GM21360 (cell line): ENCODE measurements around the gene DPH7.
"Not testable (repeated sequence)": the region's sequence is repeated elsewhere in the genome, so short reads cannot be mapped to it uniquely, and the experiment has no call there.

Experiments
- ATAC-seq: cut with Tn5 transposase; IDR thresholded peaks from one replicate; pipeline ENCODE4 v1.9.1; 2021; ENCODE audit warnings: mild to moderate bottlenecking, moderate library complexity; ENCODE audit not compliant: unreplicated experiment

DPH7 gene

GRCh38 chr9:137550958-137551263, 27.8 kb downstream of the DPH7 start:
- not testable (repeated sequence) for ATAC-seq

GRCh38 chr9:137550231-137550621, 28.5 kb downstream of the DPH7 start, which contains the start of gene PNPLA7:
Gene PNPLA7, minus strand, starts transcription at chr9:137550402. Its CDS starts 205 bp downstream, at chr9:137550197.
- ATAC-seq = no peak

DNA sequence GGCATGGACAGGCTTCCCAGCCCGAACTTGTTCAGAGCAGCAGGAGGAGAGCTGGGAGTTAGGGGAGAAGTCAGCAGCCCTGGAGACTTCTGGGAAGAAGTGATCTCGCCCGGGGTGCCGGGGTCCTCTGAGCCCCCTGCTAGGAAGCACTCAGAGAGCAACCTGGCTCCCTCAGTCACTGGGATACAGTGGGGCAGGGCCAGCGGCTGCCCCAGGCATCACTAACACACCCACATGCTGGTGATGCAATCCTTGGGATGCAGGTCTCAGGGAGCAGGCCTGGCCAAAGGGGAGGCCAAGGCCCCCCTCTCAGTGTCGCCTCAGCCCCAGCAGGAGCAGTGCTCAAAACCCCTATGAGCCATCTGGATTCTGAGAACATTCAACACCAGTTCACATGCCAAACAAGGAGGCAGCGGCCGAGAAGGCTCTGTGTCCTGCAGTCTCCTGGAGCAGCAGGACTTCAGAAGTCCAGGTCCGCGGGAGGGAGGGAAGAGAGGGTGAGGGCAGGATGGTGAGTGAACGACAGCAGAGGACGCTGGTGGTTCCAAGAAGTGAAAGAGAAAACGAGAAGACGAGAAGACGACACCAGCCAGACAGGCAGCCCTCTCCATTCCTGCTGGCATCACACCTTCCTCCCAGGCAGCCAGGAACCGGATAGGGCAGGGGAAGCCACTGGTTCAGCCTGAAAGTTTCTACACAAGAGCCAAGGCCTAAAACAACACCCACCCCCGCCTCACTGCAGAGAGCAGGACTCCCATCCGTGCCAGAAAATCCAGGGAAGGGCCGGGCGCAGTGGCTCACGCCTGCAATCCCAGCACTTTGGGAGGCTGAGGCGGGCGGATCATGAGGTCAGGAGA, 30.8 kb downstream of the DPH7 start:
- ATAC-seq = no peak

GRCh38 chr9:137545123-137545522, 33.6 kb downstream of the DPH7 start:
- no peak for ATAC-seq

GRCh38 chr9:137544176-137544760, 34.5 kb downstream of the DPH7 start:
- no peak for ATAC-seq

DNA sequence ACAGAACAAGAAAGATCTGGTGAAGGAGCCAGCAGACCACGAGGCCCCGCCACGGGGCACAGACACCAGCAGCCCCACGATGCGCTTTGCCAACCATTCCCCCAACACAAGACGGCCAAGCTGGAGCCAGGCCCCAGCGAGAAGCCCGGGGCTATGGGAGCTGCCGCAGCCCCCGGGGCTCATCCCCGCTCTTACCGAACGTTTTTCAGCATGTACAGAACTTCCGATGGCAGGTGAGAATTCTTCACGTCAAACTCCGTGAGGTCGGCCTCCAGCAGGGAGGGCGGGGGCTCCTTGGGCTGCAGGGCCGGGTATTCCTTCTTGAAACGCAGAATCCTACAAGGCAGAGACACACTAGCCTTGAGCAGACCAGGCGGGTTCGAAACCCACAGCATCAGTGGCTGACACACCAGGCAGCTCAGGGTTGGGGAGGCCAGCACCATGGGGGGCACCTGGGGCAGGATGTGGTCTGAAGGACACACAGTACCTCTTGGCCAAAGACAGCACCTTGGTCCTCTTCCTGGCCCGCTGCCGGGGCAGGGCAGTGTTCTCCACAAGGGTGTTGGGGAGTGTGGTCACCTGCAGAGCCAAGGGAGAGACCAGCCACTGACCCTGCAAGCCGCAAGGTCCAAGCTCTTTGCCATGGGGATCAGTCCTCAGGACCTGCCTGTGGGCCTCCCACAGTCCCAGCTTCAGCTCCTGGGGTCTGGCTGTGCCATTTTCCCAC, 35.3 kb downstream of the DPH7 start:
- ATAC-seq = no peak

GRCh38 chr9:137542486-137542885, 36.2 kb downstream of the DPH7 start:
- ATAC-seq = no peak

DNA sequence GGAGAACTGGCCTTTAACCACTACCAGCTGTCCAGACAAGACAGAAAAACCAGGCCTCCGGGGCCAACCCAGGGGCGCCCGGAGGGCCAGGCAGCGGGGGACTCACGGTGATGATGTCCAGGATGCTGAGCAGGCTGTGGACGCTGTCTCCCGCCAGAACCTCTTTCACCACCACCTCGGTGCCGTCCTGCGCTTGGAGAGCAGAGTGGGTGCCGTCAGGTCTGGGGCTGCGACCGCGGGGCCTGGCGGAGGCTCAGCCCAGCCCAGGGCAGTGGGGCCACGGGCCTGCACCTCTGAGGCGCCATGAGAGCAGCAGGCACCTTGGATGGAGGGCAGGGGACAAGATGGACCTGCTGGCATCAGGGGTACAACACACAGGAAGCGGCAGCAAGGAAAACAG, 38.2 kb downstream of the DPH7 start:
- no peak for ATAC-seq

DNA sequence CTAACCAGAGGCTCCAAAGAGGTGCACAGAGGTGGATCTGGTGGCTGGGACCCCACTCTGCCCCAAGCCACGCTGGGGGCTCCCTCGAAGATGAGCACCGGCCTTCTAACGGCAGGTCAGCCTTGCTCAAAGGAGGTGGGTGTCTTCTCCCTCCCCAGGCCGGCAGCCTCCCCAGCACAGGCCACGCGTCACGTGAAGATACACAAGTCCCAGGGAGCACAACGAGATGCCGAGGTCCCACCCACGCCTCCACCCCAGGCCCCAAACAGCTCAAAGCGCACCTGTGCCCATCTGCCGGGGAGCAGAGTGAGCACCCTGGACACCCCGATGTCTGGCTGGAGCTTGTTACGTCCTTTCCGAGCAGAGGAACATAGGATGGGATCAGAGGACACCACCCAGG, 40.7 kb downstream of the DPH7 start:
- no peak for ATAC-seq

- ATAC-seq = not testable (repeated sequence)
Measured at GRCh38 chr9:137536594-137537131, 42.1 kb downstream of the DPH7 start.

DNA sequence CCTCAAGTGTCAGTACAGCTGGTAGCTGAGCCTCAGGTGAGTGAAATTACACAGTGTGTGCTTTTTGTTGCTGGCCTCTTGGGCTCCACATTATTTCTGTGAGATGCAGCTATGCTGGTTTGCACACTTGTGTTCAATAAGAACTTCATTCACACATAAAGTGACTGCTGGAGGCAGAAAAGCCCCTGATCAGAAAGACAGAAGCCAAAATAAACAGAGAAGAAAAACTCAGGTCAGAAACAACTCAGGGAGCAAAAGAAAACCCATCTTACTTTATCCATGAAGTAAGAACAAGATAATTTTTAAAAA, 43.7 kb downstream of the DPH7 start:
- no peak for ATAC-seq

DNA sequence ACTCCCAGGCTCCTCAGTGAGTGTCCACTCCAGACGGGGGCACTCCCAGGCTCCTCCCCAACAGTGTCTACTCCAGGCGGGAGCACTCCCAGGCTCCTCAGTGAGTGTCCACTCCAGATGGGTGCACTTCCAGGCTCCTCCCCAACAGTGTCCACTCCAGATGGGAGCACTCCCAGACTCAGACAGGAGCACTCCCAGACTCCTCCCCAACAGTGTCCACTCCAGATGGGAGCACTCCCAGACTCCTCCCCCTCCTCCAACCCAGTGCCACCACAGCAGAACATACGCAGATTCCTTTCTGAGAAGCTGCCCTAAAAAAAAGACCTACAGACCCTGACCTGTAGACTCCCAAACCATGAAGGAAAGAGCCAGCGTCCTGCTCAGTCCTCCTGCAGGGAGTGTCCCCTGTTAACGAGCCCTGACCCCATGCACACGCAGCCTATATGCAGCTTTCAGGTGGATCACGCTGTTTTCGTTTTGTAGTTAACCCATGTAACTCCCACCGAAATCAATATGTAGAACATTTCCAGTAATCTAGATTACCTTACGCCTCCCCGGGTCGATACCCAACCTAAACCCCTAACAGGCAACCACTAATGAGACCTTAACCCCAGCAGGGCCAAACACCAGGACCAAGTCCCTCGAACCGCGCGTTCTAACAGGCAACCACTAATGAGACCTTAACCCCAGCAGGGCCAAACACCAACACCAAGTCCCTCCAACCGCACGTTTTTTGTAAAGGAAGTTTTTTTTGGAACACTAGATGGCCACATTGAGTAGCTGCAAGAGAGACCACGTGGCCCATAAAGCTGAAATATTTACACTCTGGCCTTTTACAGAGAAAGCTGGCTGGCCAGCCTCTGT, 44.2 kb downstream of the DPH7 start:
- ATAC-seq = no peak

DNA sequence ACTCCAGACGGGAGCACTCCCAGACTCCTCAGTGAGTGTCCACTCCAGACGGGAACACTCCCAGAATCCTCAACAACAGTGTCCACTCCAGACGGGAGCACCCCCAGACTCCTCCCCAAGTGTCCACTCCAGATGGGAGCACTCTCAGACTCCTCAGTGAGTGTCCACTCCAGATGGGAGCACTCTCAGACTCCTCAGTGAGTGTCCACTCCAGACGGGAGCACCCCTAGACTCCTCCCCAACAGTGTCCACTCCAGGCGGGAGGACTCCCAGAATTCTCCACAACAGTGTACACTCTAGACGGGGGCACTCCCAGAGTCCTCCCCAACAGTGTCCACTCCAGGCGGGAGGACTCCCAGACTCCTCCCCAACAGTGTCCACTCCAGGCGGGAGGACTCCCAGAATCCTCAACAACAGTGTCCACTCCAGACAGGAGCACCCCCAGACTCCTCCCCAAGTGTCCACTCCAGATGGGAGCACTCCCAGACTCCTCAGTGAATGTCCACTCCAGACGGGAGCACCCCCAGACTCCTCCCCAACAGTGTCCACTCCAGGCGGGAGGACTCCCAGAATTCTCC, 45.7 kb downstream of the DPH7 start:
- not testable (repeated sequence) for ATAC-seq

GRCh38 chr9:137531099-137531765, 47.5 kb downstream of the DPH7 start:
- ATAC-seq = no peak

GRCh38 chr9:137530331-137530730, 48.4 kb downstream of the DPH7 start:
- ATAC-seq = no peak

DNA sequence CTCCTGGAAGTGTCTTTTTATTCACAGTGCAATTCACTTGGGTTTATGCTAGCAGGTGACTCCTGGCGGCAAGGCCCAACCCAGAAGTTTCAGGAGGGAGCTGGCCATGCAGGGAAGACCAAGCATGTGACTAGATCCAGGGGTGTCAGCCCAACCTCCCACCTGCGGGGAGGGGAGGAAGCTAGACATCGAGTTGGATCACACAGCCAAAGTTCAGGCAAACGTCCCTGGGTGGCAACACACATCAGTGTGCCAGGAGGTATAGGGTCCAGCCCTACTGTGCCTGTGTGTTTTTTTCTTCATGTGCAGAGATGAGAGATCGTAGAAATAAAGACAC, 53.8 kb downstream of the DPH7 start:
- no peak for ATAC-seq

- no peak for ATAC-seq
Measured at GRCh38 chr9:137524161-137524980, 54.4 kb downstream of the DPH7 start.

- no peak for ATAC-seq
Measured at GRCh38 chr9:137522746-137523455, 55.8 kb downstream of the DPH7 start.
